Colonic mucosa (tissue), 4 donors: ENCODE measurements around the gene ETV6. TPM values are rescaled to one million over a fixed set of nuclear protein-coding genes. Genes with fewer than 3 reads are reported as not detected.

Experiments used
- DNase-seq: peaks from one replicate; pipeline ENCODE4 v3.0.0-alpha.2; 2020
- H3K27ac ChIP-seq: fragments of 200-600 bp; one replicate; pipeline ENCODE4 v1.8.0; 2021
- H3K27me3 ChIP-seq: fragments of 200-600 bp; one replicate; pipeline ENCODE4 v1.8.0; 2021
- H3K36me3 ChIP-seq: fragments of 200-600 bp; one replicate; pipeline ENCODE4 v1.8.0; 2021
- H3K4me1 ChIP-seq: fragments of 200-600 bp; one replicate; pipeline ENCODE4 v1.8.0; 2021; ENCODE audit warnings: mild to moderate bottlenecking
- H3K4me3 ChIP-seq: fragments of 200-600 bp; one replicate; pipeline ENCODE4 v1.8.0; 2021
- H3K9ac ChIP-seq, 2 donors: one replicate each; pipeline ENCODE4 v1.7.0; 2013; ENCODE audit warnings: control low read depth in 2 of 2, low read depth in 2 of 2, low read length in 2 of 2
- H3K9me3 ChIP-seq: fragments of 200-600 bp; one replicate; pipeline ENCODE4 v1.8.0; 2021
- intact Hi-C: fragments of 100-400 bp; cut with DNase I; formaldehyde crosslinking; loops from one replicate; pipeline ENCODE4 v1.14.1; 2022
- total RNA-seq, 2 donors: library from RNA; stranded (reverse); fragmentation: NEBNext Ultra II Directional in 1 of 2; extraction: Animal tissue kit (Norgen Biotek cat#: 25700) in 1 of 2; gene quantifications; one replicate each; pipeline ENCODE4 v1.2.1, GENCODE V29; 2021
- TF ChIP-seq, protein P1 (sequence below): fragments of 200-600 bp; IDR thresholded peaks from one replicate; pipeline ENCODE4 v1.8.0; 2022; ENCODE audit warnings: antibody characterized with exemption, mild to moderate bottlenecking
- donor health status: healthy.
- donor health status: DM: no; HTN: no; CAD: no.
- donor health status: DM: no; HTN: no; CAD: no.

The ETV6 gene
- total RNA-seq, 2 donors from 2014 or later = 49.2 to 73.1 TPM

GRCh38 chr12:11776316-11776715, 126.8 kb downstream of the ETV6 start:
- no peaks in the 10 kb centered on the region for H3K9me3 ChIP-seq
- no peak for DNase-seq
- TF ChIP-seq, protein P1, sequence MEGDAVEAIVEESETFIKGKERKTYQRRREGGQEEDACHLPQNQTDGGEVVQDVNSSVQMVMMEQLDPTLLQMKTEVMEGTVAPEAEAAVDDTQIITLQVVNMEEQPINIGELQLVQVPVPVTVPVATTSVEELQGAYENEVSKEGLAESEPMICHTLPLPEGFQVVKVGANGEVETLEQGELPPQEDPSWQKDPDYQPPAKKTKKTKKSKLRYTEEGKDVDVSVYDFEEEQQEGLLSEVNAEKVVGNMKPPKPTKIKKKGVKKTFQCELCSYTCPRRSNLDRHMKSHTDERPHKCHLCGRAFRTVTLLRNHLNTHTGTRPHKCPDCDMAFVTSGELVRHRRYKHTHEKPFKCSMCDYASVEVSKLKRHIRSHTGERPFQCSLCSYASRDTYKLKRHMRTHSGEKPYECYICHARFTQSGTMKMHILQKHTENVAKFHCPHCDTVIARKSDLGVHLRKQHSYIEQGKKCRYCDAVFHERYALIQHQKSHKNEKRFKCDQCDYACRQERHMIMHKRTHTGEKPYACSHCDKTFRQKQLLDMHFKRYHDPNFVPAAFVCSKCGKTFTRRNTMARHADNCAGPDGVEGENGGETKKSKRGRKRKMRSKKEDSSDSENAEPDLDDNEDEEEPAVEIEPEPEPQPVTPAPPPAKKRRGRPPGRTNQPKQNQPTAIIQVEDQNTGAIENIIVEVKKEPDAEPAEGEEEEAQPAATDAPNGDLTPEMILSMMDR = no peak
- H3K4me3 ChIP-seq = no peak overlapping the region
- H3K27ac ChIP-seq = no peak overlapping the region
- no peak overlapping the region for H3K9ac ChIP-seq
- intact Hi-C loops = no loop called here
- H3K4me1 ChIP-seq = no peaks in the 10 kb centered on the region
- no peaks in the 10 kb centered on the region for H3K27me3 ChIP-seq
- H3K36me3 ChIP-seq = no peaks in the 10 kb centered on the region

GRCh38 chr12:11777451-11777850, 128.0 kb downstream of the ETV6 start:
- no peak for DNase-seq
- TF ChIP-seq, protein P1 = no peak
- Histone ChIP-seq H3K4me1 (no peaks in the 10 kb centered on the region), H3K27ac (no peak overlapping the region), H3K27me3 (no peaks in the 10 kb centered on the region), H3K4me3 (no peak overlapping the region), H3K9ac (no peak overlapping the region), H3K9me3 (no peaks in the 10 kb centered on the region), H3K36me3 (no peaks in the 10 kb centered on the region)
- intact Hi-C loops = no loop called here

DNA sequence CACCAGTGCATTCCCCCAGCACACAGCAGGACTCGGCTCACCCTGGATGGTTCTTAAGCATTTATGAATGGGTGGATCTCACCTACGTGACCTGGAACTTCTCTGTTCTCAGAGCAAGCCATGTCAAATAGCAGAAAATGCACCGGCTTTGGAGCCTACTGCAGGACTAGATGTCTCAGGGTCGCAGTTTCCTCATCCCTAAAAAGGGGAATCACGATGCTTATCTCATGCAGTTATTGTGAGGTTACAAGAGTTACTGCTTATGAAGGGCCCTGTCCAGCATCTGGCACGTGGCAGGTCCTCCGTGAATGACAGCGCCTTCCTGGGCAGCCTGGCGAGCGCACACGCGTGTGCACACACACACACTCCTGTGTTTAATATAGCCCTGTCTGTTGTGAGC, 128.5 kb downstream of the ETV6 start:
- DNase-seq = no peak
- Histone ChIP-seq H3K27ac (no peak overlapping the region), H3K9me3 (no peaks in the 10 kb centered on the region), H3K4me3 (no peak overlapping the region), H3K4me1 (no peaks in the 10 kb centered on the region), H3K9ac (no peak overlapping the region), H3K36me3 (no peaks in the 10 kb centered on the region), H3K27me3 (no peaks in the 10 kb centered on the region)
- intact Hi-C loops = no loop called here
- TF ChIP-seq, protein P1 = no peak

- peak overlapping the region; percentile 2 for H3K27ac ChIP-seq
- no peak overlapping the region for H3K4me3 ChIP-seq
- intact Hi-C loops = no loop called here
- H3K9me3 ChIP-seq = no peaks in the 10 kb centered on the region
- no peak for DNase-seq
- TF ChIP-seq, protein P1 = no peak
- no peaks in the 10 kb centered on the region for H3K4me1 ChIP-seq
- no peaks in the 10 kb centered on the region for H3K36me3 ChIP-seq
- H3K9ac ChIP-seq = no peak overlapping the region
- no peaks in the 10 kb centered on the region for H3K27me3 ChIP-seq
Observed at GRCh38 chr12:11778713-11779685, 129.5 kb downstream of the ETV6 start.

GRCh38 chr12:11780521-11781101, 131.1 kb downstream of the ETV6 start:
- Histone ChIP-seq H3K9ac (no peak overlapping the region), H3K4me3 (no peak overlapping the region), H3K27me3 (no peaks in the 10 kb centered on the region), H3K27ac (no peak overlapping the region), H3K9me3 (no peaks in the 10 kb centered on the region), H3K36me3 (no peaks in the 10 kb centered on the region), H3K4me1 (no peaks in the 10 kb centered on the region)
- no peak for DNase-seq
- TF ChIP-seq, protein P1 = no peak
- intact Hi-C loops = no loop called here
